HL-60 (cell line): Measurements from ENCODE around the gene FADS3.

ENCODE experiments used
- DNase-seq, 2 experiments: peaks; one replicate each; pipeline ENCODE4 v3.0.0-alpha.2; 2010 to 2020; ENCODE audit warnings: low read depth in 1 of 2, low spot score in 1 of 2
- H3K27ac ChIP-seq: fragments of 250-450 bp; sonication (Bioruptor Pico); replicated peaks from 2 replicates; pipeline ENCODE4 v1.5.1; 2020; ENCODE audit warnings: mild to moderate bottlenecking, moderate library complexity
- H3K27me3 ChIP-seq: fragments of 250-450 bp; sonication (Bioruptor Pico); 2 replicates; pipeline ENCODE4 v1.5.1; 2021; ENCODE audit warnings: mild to moderate bottlenecking, moderate library complexity; ENCODE audit not compliant: insufficient read depth, poor library complexity, severe bottlenecking
- H3K4me3 ChIP-seq: replicated peaks from 2 replicates; pipeline ENCODE4 v1.5.1; 2011; ENCODE audit warnings: mild to moderate bottlenecking, control low read depth, low read length; ENCODE audit not compliant: insufficient read depth
- GABPA ChIP-seq: IDR thresholded peaks from 2 replicates; pipeline ENCODE4 v1.6.1; 2012; ENCODE audit warnings: low read depth
- POLR2AphosphoS5 ChIP-seq: IDR thresholded peaks from 2 replicates; pipeline ENCODE4 v1.6.1; 2012; ENCODE audit warnings: low read depth
- SPI1 ChIP-seq: IDR thresholded peaks from 2 replicates; pipeline ENCODE4 v1.6.1; 2012; ENCODE audit warnings: low read depth, mild to moderate bottlenecking, borderline replicate concordance
- long read RNA-seq: library from polyadenylated mRNA; unstranded; transcript quantifications from one replicate; pipeline ENCODE4 v2.0.0, GENCODE V29; 2020
- TF ChIP-seq, protein P1 (sequence below): IDR thresholded peaks from one replicate; pipeline ENCODE4 v1.5.1; 2011; ENCODE audit warnings: low read length, control low read depth, inconsistent platforms; ENCODE audit not compliant: insufficient read depth
- TF ChIP-seq, protein P2 (sequence below): IDR thresholded peaks from 2 replicates; pipeline ENCODE4 v1.6.1; 2012; ENCODE audit warnings: low read depth; ENCODE audit not compliant: insufficient replicate concordance

The FADS3 gene
- long read RNA-seq, partial matches to known transcripts, result 0 of 1 reads
- long read RNA-seq, other reads (novel, unspliced or antisense), result 1 of 1 reads

DNA sequence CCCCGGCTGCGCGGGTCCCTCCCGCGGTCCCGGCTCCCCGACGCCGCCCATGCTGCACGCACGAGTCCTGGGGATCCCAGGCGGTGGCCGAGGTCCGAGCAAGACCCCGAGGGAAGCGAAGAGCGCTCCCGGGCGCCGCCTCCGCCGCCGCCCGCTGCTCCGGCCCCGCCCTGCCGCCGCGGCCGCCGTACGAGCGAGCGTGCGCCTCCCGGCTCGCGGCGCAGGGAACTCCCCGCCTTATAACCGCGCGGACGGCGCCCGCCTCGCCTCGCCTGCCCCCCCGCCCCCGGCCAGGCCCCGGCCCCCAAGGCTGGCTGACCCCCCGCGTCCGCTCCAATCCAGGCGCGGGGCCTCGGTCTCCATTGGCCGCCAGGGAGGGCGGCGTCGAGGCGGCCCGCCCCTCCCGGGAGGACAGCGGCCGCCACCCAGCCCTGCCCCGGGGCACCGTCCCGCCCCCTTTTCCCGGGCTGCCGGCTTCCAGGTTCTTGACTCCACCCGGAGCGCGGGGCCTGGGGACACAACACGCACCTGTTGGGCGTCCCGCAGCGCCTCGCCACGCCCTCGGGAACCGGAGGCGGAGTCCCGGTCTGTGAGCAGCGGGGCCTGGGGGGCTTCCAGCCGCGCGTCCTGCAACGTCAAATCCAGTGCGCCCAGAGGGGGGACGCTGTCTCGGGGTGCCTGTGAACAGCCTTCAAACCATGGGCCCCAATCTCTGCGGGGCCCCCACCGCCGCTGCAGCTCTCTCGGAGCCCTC lies at the start of gene FADS3:
Gene FADS3, minus strand, starts transcription at position 215 of the 754 bp plus-strand sequence. Its CDS starts 164 bp downstream, at position 51.
- peak in 1 of 2 experiments; percentile 50 for DNase-seq
- no peak within 1 kb of the TSS for H3K27ac ChIP-seq
- H3K4me3 ChIP-seq, result peak within 1 kb of the TSS; percentile 65

GRCh38 chr11:61940466-61940865 lies 49.1 kb upstream of the FADS3 start:
- H3K27me3 ChIP-seq, result no peaks in the 10 kb centered on the region
- H3K4me3 ChIP-seq, result no peak overlapping the region
- TF ChIP-seq, protein P1, sequence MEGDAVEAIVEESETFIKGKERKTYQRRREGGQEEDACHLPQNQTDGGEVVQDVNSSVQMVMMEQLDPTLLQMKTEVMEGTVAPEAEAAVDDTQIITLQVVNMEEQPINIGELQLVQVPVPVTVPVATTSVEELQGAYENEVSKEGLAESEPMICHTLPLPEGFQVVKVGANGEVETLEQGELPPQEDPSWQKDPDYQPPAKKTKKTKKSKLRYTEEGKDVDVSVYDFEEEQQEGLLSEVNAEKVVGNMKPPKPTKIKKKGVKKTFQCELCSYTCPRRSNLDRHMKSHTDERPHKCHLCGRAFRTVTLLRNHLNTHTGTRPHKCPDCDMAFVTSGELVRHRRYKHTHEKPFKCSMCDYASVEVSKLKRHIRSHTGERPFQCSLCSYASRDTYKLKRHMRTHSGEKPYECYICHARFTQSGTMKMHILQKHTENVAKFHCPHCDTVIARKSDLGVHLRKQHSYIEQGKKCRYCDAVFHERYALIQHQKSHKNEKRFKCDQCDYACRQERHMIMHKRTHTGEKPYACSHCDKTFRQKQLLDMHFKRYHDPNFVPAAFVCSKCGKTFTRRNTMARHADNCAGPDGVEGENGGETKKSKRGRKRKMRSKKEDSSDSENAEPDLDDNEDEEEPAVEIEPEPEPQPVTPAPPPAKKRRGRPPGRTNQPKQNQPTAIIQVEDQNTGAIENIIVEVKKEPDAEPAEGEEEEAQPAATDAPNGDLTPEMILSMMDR, result no peak
- no peak for TF ChIP-seq GABPA
- no peak for TF ChIP-seq SPI1
- no peak for DNase-seq
- H3K27ac ChIP-seq, result no peak overlapping the region

More for the DNA sequence above, at the start of gene FADS3:
- peaks cover 22% of the 10 kb centered on the region for H3K27me3 ChIP-seq
- TF ChIP-seq POLR2AphosphoS5 (no peak), GABPA (no peak), SPI1 (no peak)
- TF ChIP-seq, protein P1, result no peak
- TF ChIP-seq, protein P2, sequence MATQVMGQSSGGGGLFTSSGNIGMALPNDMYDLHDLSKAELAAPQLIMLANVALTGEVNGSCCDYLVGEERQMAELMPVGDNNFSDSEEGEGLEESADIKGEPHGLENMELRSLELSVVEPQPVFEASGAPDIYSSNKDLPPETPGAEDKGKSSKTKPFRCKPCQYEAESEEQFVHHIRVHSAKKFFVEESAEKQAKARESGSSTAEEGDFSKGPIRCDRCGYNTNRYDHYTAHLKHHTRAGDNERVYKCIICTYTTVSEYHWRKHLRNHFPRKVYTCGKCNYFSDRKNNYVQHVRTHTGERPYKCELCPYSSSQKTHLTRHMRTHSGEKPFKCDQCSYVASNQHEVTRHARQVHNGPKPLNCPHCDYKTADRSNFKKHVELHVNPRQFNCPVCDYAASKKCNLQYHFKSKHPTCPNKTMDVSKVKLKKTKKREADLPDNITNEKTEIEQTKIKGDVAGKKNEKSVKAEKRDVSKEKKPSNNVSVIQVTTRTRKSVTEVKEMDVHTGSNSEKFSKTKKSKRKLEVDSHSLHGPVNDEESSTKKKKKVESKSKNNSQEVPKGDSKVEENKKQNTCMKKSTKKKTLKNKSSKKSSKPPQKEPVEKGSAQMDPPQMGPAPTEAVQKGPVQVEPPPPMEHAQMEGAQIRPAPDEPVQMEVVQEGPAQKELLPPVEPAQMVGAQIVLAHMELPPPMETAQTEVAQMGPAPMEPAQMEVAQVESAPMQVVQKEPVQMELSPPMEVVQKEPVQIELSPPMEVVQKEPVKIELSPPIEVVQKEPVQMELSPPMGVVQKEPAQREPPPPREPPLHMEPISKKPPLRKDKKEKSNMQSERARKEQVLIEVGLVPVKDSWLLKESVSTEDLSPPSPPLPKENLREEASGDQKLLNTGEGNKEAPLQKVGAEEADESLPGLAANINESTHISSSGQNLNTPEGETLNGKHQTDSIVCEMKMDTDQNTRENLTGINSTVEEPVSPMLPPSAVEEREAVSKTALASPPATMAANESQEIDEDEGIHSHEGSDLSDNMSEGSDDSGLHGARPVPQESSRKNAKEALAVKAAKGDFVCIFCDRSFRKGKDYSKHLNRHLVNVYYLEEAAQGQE, result no peak

DNA sequence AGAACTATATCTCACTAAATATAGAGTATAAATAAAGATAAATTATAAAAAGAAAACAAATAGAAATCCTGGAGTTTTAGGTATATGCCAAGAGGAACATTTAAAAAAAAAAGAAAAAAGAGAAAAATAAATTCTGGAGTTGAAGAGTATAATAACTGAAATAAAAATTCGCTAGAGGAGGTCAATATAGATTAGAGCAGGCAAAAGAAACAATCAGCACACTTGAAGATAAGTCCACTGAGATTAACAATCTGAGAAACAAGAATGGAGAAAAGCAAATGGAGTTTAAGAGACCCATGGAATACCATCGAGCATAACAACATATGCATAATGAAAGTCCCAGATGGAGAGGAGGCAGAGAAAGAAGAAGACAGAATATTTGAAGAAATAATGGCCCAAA lies 44.5 kb upstream of the FADS3 start:
- H3K4me3 ChIP-seq, result no peak overlapping the region
- TF ChIP-seq, protein P2, result no peak
- TF ChIP-seq POLR2AphosphoS5 (no peak), SPI1 (no peak), GABPA (no peak)
- TF ChIP-seq, protein P1, result no peak
- peaks cover 4% of the 10 kb centered on the region for H3K27me3 ChIP-seq
- DNase-seq, result no peak
- H3K27ac ChIP-seq, result no peak overlapping the region
